Fibroblast of lung (primary cell): ENCODE measurements around the gene ANO1.

Experiments used
- CTCF ChIP-seq, 2 donors: IDR thresholded peaks in 1 of 2; conservative IDR thresholded peaks in 1 of 2; 1 replicate in 1 of 2; 2 replicates in 1 of 2; pipeline ENCODE4 v1.5.1; 2011 to 2012; ENCODE audit warnings: low read length in 2 of 2, control low read depth in 1 of 2, inconsistent platforms in 1 of 2, low read depth in 1 of 2, mild to moderate bottlenecking in 1 of 2
- EZH2 ChIP-seq: IDR thresholded peaks from 2 replicates; pipeline ENCODE4 v1.5.1; 2012; ENCODE audit warnings: low read length, control low read depth, mild to moderate bottlenecking; ENCODE audit errors: missing control alignments

- TF ChIP-seq CTCF (conservative IDR thresholded peaks at IDR 0.05 in 1 of 2, IDR thresholded peaks at IDR 0.05 in 1 of 2; ENCODE audit: low read depth in 1 of 2, low read length in 2 of 2) (no peak), EZH2 (no peak)
Measured at GRCh38 chr11:70182266-70182665, 104.1 kb downstream of the ANO1 start.
